Colonic mucosa (tissue), 4 donors: Measurements from ENCODE around the gene ADD2. TPM values are rescaled to one million over a fixed set of nuclear protein-coding genes. Genes with fewer than 3 reads are reported as not detected.

Source experiments
- DNase-seq: peaks from one replicate; pipeline ENCODE4 v3.0.0-alpha.2; 2020
- H3K27ac ChIP-seq: fragments of 200-600 bp; one replicate; pipeline ENCODE4 v1.8.0; 2021
- H3K27me3 ChIP-seq: fragments of 200-600 bp; one replicate; pipeline ENCODE4 v1.8.0; 2021
- H3K36me3 ChIP-seq: fragments of 200-600 bp; one replicate; pipeline ENCODE4 v1.8.0; 2021
- H3K4me1 ChIP-seq: fragments of 200-600 bp; one replicate; pipeline ENCODE4 v1.8.0; 2021; ENCODE audit warnings: mild to moderate bottlenecking
- H3K4me3 ChIP-seq: fragments of 200-600 bp; one replicate; pipeline ENCODE4 v1.8.0; 2021
- H3K9ac ChIP-seq, 2 donors: one replicate each; pipeline ENCODE4 v1.7.0; 2013; ENCODE audit warnings: control low read depth in 2 of 2, low read depth in 2 of 2, low read length in 2 of 2
- H3K9me3 ChIP-seq: fragments of 200-600 bp; one replicate; pipeline ENCODE4 v1.8.0; 2021
- intact Hi-C: fragments of 100-400 bp; cut with DNase I; formaldehyde crosslinking; loops from one replicate; pipeline ENCODE4 v1.14.1; 2022
- total RNA-seq, 2 donors: library from RNA; stranded (reverse); fragmentation: NEBNext Ultra II Directional in 1 of 2; extraction: Animal tissue kit (Norgen Biotek cat#: 25700) in 1 of 2; gene quantifications; one replicate each; pipeline ENCODE4 v1.2.1, GENCODE V29; 2021
- TF ChIP-seq, protein P1 (sequence below): fragments of 200-600 bp; IDR thresholded peaks from one replicate; pipeline ENCODE4 v1.8.0; 2022; ENCODE audit warnings: antibody characterized with exemption, mild to moderate bottlenecking
- donor health status: healthy.
- donor health status: DM: no; HTN: no; CAD: no.
- donor health status: DM: no; HTN: no; CAD: no.

The ADD2 gene
- total RNA-seq, 2 donors from 2014 or later = 0.79 to 1.1 TPM

DNA sequence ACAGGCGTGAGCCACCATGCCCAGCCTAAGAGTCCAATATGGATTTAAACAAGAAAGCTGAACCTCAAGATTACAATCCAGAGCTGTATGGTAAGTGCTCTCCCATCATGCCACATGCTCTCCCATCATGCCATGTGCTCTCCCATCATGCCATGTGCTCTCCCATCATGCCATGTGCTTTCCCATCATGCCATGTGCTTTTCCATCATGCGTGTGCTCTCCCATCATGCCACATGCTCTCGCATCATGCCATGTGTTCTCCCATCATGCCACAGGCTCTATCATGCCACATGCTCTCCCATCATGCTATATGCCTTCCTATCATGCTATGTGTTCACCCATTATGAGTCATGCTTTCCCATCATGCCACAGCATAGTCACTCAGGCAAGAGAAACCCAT lies 20.7 kb downstream of the ADD2 start:
- Histone ChIP-seq H3K27ac (no peak overlapping the region), H3K9me3 (no peaks in the 10 kb centered on the region), H3K4me3 (no peak overlapping the region), H3K4me1 (no peaks in the 10 kb centered on the region), H3K27me3 (no peaks in the 10 kb centered on the region), H3K36me3 (no peaks in the 10 kb centered on the region), H3K9ac (no peak overlapping the region)
- DNase-seq = no peak
- intact Hi-C loops = no loop called here
- TF ChIP-seq, protein P1, sequence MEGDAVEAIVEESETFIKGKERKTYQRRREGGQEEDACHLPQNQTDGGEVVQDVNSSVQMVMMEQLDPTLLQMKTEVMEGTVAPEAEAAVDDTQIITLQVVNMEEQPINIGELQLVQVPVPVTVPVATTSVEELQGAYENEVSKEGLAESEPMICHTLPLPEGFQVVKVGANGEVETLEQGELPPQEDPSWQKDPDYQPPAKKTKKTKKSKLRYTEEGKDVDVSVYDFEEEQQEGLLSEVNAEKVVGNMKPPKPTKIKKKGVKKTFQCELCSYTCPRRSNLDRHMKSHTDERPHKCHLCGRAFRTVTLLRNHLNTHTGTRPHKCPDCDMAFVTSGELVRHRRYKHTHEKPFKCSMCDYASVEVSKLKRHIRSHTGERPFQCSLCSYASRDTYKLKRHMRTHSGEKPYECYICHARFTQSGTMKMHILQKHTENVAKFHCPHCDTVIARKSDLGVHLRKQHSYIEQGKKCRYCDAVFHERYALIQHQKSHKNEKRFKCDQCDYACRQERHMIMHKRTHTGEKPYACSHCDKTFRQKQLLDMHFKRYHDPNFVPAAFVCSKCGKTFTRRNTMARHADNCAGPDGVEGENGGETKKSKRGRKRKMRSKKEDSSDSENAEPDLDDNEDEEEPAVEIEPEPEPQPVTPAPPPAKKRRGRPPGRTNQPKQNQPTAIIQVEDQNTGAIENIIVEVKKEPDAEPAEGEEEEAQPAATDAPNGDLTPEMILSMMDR = no peak

DNA sequence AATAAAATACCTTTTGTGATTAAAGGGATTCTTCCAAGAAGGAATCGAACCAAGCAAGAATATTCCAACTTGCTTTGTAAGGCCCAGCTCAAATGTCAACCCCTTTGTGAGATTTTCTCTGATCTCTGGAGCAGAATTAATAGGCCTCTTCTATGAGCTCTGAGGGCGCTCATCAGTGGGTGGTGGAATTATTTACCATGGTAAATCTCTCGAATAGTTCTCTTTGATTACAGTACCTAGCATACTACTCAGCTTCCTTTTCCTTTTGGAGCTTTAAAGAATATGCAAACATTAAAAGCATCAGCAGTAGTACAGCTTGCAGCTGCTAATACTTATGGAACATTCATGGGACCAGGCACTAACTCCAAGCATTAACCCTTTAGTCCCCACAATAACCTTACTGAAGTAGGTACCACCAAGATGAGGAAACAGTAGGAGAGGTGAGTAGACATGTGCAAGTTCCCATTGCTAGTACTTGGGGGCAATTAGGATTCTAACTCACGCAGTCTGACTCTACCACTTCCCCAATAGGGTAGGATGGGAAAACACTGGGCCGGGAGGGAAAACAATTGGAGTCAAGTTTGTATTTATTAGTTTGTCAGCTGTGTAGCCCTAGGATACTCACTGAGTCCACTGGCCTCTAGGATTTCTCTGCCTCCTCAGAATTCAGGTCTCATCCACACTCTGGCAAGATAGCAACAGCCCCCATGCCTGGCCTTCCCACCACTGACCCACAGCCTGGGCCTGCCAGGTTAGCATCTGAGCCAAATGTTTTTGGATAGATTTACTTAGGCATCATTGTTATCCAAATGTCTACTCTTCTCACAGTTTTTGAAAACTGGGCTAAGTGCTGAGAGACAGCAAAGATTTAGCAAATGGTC lies 21.7 kb downstream of the ADD2 start:
- no peaks in the 10 kb centered on the region for H3K4me1 ChIP-seq
- DNase-seq = no peak
- TF ChIP-seq, protein P1 = no peak
- H3K9me3 ChIP-seq = no peaks in the 10 kb centered on the region
- no peak overlapping the region for H3K9ac ChIP-seq
- H3K4me3 ChIP-seq = no peak overlapping the region
- no peaks in the 10 kb centered on the region for H3K36me3 ChIP-seq
- no peaks in the 10 kb centered on the region for H3K27me3 ChIP-seq
- intact Hi-C loops = no loop called here
- no peak overlapping the region for H3K27ac ChIP-seq

DNA sequence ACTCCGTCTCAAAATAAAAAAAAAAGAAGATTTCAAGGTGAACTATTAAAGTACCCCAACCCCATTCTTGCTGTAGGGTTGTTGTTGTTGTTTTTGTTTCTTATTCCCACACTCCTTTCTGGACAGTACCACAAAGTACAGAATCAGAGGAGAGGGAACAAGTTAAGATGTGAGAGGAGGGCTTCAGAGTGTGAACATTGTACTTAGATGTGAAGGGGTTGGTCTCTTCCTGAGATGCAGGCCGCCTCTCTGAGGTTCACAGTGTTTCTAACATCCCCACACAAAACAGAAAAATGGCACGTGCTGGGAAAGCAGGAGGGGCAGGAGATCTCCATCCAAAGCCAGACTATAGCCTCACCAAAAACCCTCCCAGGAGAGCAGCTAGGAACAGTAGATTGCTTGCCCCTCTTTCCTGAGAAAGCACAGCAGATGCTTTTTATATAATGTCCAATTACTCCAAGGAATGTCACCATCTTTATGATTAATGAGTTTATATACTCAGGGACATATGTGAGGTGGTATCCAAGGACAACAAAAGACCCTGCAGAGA lies 22.6 kb downstream of the ADD2 start:
- Histone ChIP-seq H3K9me3 (no peaks in the 10 kb centered on the region), H3K4me3 (no peak overlapping the region), H3K27ac (no peak overlapping the region), H3K4me1 (no peaks in the 10 kb centered on the region), H3K36me3 (no peaks in the 10 kb centered on the region), H3K9ac (no peak overlapping the region), H3K27me3 (no peaks in the 10 kb centered on the region)
- intact Hi-C loops = no loop called here
- DNase-seq = no peak
- TF ChIP-seq, protein P1 = no peak

DNA sequence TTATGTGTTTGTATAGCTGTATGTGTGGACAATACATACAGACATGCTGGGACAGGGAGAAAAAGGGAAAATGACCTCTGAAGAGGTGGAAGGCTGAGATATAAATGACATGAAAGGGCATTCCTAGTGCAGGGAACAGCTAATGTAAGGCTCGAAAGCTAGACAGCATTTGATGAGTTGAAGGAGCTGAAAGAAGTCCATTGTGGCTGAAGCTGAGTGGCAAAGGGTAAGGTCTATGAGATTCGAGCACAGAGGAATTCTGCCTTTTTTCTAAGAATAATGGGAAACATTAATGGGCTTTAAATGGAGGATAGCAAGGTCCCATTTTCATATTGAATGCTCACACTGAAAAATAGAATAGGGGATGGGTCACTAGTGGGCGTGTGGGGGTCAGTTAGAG lies 23.6 kb downstream of the ADD2 start:
- TF ChIP-seq, protein P1 = no peak
- intact Hi-C loops = no loop called here
- no peaks in the 10 kb centered on the region for H3K27me3 ChIP-seq
- H3K4me1 ChIP-seq = no peaks in the 10 kb centered on the region
- no peak overlapping the region for H3K27ac ChIP-seq
- DNase-seq = no peak
- H3K9me3 ChIP-seq = no peaks in the 10 kb centered on the region
- no peak overlapping the region for H3K4me3 ChIP-seq
- no peaks in the 10 kb centered on the region for H3K36me3 ChIP-seq
- H3K9ac ChIP-seq = no peak overlapping the region

DNA sequence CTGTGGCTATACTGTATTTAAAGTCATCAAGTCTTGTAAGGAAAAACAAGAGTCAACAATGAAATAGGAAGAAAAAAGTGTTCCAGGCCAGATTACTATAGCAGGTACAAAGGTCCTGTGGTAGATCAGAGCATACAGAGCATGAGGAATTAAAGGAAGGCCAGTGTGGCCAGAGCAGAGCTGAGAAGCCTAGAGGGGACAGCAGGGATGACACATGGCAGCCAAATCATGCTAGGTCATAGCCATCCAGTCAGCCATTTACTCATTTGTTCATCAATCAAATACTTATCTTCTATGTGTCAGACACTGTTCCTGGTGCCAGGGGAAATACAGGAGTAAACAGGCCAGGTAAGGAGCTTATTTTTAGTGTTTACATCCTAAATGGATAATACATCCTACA lies 24.3 kb downstream of the ADD2 start:
- intact Hi-C loops = no loop called here
- H3K9ac ChIP-seq = no peak overlapping the region
- TF ChIP-seq, protein P1 = no peak
- no peak for DNase-seq
- no peaks in the 10 kb centered on the region for H3K27me3 ChIP-seq
- no peak overlapping the region for H3K4me3 ChIP-seq
- no peaks in the 10 kb centered on the region for H3K4me1 ChIP-seq
- H3K9me3 ChIP-seq = no peaks in the 10 kb centered on the region
- H3K27ac ChIP-seq = no peak overlapping the region
- H3K36me3 ChIP-seq = no peaks in the 10 kb centered on the region
